Hippocampal formation (tissue), 2 donors: ENCODE results near the gene PPP3CA.
"Not testable (repeated sequence)": the region's sequence is repeated elsewhere in the genome, so short reads cannot be mapped to it uniquely, and the experiment has no call there.

Source experiments
- DNase-seq, 2 donors: peaks; one replicate each; lab custom pipeline; 2025; lab: John Stamatoyannopoulos, UW

The PPP3CA gene

DNA sequence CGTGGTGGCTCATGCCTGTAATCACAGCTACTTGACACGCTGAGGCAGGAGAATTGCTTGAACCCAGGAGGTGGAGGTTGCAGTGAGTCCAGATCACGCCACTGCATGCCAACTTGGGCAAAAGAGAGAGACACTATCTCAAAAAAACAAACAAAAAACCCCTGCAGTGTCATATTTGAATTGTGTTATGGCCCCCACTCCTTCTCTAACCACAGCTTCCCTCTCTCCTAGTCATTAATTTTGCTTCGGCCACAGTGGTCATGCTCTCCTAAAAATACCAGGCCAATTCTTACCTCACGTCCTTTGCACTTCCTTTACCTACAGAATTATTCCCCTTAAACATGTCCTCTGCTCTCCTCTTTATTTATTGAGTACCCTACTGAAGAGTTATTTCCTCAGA lies 206.1 kb downstream of the PPP3CA start:
- no peak for DNase-seq

DNA sequence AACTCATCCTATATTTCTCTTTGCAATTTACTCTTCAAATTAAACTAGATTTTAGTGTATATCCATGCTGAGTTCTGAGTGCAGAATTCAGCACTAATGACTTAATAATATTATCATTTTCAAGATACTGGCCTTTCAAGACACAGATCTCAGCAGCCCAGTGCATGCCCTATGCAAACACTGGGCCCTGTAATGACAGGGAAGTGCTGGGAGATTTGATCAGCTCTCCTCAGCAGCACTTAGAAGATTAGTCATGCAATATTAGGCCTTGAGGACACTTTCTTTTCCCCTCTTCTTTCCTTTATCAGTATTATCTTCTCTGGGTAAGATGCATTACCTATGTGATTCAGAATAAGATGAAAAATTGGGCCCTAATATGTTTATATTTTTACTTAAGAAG lies 207.1 kb downstream of the PPP3CA start:
- DNase-seq: no peak

DNA sequence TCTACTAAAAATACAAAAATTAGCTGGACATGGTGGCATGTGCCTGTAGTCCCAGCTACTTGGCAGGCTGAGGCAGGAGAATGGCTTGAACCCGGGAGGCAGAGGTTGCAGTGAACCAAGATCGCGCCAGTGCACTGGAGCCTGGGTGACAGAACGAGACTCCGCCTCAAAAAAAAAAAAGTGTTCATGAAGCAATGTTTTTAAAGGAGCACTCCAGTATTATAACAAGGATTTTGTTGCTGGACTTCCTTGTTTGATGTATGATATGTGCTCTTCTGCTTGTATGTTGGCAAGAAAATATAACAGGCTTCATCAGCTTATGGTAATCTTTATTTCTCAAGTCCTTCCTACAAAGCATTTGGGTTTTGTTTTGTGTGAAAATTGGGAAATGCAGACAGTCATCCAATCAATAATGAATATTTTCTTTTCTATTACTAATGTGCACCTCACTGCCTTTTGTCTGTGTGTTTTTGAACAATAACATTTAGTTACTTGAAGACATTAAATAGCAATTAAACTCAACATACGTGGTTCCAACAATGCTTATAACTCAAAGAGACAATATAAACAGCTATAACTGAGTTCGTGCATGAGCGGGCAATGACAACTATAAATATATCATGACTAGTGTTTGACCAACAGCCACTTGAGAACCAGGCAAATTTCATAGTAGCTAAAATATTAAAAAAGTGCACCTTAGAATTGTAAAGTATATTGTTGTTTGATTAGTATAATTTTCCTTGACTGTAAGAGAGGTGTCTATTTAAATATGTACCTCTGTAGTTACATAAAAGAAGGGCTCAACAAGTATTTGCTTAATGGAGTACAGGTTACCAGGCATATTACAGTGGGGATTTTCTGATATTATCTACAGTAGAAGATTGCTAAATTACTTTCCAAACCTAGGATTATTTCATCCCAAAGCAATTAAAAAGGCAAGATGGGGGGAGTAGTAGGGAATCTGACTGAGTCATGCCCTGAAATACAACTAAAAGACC lies 210.7 kb downstream of the PPP3CA start:
- DNase-seq: no peak

DNA sequence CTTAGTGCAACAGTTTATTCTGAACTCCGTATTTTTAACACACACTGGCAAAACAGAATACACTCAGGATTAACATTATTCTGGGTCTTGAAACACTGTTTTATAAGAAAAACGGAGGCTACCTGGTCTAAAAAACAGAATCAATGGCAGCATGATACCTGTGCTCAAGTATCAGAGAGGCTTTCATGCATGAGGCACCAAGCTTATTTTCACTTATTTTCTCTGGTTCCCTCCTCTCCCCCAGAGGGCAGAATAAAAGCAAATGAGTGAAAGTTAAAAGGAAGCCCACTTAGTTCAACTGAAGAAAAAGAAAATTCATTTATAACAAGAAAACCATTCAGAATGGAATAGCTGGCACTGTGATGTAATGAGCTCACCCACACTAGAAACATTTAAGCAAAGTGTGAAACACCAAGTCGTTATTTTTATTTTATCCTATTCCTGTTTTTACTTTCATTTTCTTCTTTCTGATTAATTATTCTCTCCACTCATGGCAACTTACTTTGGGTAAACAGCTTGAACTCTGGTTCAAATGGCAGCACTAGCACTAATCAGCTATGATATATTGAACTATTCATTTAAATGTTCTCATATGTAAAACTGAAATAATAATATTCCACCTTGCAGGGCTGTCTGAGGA lies 211.8 kb downstream of the PPP3CA start:
- peak in 1 of 2 donors; percentile 24 for DNase-seq

DNA sequence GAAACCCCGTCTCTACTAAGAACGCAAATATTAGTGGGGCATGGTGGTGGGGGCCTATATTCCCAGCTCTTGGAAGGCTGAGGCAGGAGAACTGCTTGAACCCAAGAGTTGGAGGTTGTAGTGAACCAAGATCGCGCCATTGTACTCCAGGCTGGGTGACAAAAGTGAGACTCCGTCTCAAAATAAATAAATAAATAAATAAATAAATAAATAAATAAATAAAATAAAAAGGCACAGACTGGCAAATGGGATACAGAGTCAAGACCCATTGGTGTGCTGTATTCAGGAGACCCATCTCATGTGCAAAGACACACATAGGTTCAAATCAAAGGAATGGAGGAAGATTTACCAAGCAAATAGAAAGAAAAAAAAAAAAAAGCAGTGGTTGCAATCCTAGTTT lies 216.3 kb downstream of the PPP3CA start:
- not testable (repeated sequence) for DNase-seq

DNA sequence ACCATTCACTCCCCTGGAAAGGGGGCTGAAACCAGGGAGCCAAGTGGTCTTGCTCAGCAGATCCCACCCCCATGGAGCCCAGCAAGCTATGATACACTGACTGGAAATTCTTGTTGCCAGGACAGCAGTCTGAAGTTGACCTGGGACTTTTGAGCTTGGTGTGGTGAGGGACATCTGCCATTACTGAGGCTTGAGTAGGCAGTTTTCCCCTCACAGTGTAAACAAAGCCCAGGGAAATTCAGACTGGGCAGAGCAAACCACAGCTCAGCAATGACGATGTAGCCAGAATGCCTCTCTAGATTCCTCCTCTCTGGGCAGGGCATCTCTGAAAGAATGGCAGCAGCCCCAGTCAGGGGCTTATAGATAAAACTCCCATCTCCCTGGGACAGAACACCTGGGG lies 218.4 kb downstream of the PPP3CA start:
- not testable (repeated sequence) for DNase-seq

DNA sequence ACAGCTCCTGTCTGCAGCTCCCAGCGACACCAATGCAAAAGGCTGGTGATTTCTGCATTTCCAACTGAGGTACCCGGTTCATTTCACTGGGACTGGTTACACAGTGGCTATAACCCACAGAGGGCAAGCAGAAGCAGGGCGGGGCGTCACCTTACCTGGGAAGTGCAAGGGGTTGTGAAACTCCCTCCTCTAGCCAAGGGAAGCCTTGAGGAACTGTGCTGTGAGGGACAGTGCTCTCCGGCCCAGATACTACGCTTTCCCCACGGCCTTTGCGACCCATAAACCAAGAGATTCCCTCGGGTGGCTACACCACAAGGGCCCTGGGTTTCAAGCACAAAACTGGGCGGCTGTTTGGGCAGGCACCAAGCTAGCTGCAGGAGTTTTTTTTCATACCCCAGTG lies 218.9 kb downstream of the PPP3CA start:
- no peak for DNase-seq

DNA sequence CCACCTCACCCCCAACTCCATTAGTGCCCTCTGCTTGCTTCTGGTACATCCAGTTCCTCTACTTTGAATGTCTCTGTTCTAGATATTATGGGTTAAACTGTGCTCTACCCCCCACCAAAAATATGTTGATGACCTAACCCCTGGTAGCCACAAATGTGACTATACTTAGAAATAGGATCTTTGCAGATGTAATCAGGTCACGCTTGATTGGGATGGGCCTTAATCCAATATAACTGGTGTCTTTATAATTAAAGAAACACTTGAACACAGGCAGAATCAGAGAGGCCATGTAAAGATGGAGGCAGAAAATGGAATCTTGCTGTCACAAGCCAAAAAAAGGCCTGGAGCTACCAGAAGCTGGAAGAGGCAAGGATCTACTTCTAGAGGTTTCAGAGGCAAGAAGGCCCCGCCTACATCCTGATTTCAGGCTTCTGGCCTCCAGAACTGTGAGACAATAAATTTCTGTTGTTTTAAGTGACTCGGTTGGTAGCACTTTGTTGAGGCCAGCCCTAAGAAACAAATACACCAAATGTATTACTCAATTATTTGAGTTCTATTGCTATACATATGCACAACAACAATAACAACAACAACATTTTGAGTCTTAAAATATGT lies 220.0 kb downstream of the PPP3CA start:
- no peak for DNase-seq

DNA sequence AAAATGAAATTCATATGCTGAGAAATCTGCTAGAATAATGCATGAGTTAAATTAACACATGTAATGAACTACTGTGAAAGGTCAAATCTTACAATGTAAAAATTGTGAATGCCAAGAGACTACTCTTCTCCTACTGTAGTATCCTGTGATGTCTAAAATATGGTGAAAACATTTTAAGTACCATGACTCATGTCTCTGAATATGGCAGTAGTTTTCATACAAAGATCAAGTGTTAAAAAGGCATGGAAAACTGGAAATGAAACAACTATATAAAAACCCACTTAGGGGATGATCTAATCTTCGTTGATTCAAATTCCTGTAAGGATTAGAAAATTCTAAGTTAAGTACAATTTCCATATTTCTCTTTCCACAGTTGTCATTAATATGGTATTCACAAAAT lies 221.3 kb downstream of the PPP3CA start:
- no peak for DNase-seq

DNA sequence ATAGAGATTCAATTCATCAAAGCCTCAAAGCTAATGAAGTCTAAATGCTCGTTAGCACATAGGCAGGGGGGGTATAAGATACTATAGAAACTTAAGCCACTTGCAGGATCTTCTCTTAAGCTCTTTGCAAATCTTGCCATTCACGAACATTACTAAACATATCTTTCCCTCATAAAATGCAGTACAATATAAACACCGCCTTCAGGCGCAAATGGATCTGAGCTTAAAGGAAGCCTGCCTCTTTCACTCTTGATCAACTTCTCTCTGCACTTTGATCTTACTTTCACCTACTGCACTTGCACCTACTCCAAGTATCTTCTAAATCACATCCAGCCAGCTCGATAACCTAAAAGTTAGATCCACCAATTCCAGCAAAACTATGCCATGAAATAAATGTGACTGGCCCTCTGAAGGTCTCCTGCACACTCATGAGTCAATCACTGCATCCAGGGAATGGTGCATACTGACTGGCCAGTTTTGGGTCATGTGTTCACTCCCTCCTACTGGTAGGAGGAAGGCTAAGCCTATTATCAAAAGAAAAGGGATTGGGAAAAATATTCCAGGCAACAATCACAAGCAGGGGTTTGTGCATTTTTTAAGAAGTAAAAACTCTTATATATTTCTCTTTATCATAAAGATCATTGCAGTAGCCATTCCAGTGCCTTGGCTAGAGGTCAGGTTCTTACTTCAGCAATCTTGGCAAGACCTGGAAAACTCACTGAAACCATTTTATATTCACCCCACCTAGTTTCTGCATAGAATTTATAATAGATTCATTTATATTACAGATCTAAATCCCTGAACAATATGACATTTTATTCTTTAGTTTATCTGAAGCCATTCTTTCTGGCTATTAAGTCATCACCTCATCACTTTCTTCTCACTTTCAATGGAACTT lies 222.0 kb downstream of the PPP3CA start:
- DNase-seq: no peak

DNA sequence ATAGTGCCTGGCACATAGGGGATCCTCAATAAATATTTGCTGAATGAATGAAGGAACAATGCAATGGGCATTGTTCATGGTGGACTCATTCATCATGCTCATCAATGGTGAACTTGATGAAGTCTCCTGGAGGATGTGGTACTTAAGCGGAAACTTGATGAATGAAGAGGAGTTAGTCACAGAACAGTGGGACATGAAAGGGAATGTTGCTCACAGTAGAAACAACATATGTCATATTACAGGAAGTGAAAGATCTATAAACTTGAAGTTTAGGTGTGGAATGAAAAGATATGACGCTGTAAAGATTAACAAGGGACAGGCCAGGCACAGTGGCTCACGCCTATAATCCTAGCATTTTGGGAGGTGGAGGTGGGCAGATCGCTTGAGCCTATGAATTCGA lies 224.1 kb downstream of the PPP3CA start:
- no peak for DNase-seq

DNA sequence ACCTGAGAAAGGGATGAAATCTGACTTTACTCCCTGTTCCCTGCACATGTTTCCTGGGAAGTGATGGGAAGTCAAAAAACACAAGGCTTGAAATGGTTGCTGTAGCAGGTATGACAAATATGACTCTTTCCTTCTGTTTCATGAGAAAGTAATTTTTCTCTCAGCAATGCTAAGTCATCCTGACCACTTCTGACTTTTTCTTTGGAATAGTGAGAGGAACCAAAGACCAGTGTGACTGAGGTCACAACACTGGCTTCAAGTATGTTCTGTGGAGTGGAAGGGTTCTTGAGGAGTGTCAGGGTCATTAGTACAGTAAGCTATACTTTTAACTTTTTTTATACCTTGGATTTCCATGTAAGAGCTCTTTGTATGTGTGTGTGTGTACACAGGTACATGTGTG lies 225.3 kb downstream of the PPP3CA start:
- DNase-seq: no peak

DNA sequence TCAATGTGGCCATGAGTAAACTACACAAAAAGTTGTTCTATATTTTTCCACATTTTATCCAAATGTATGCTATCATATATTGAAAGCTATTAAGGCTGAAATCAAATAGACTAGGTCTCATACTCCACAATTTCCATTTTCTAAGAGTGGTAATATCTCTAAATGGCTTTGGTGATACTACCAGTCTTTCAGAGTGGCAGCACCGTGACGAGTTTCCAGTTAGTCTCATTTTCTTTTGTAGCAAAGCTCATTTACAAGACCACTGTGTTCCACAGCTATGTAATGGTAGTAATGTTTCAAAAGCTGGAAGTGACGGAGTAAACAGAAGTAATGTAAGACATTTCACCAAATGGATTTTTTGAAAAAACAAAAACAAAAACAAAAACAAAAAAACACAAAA lies 228.2 kb downstream of the PPP3CA start:
- DNase-seq: peak in 1 of 2 donors; percentile 54

DNA sequence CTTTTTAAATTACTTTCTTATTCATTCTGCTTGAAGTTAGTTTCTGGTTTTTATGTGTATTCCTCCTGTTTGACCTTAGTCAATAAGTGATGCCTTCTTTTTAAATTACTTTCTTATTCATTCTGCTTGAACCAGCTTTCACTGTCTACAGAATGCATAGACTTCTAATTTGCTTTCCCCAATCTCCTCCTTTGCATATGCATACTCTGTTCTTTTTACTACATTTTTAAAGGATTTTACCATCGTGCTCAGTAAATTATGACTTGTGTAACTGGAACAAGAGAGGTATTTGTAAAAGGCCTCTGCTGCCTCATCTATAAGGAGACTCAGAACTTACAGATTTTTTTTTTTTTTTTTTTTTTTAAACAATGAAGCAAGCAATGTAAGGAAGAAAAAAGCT lies 228.7 kb downstream of the PPP3CA start:
- no peak for DNase-seq

DNA sequence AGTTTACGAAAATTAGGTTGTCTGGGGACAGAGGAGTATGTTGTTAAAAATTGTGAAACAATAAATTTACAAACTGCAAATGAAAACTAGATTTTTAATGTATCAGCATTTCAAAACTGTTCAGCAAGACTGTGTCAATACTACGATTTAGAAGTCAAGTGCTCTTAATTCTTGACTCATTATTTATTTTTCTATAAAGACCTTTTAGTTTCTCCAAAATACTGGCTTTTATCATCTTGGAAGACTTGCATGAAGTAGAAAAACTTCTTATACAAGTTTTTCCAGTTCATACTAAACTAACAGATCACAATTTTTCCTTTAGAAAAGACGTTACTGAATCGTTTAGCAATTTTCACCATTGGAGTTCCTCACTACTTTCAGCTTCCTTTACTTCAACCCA lies 231.4 kb downstream of the PPP3CA start:
- no peak for DNase-seq

DNA sequence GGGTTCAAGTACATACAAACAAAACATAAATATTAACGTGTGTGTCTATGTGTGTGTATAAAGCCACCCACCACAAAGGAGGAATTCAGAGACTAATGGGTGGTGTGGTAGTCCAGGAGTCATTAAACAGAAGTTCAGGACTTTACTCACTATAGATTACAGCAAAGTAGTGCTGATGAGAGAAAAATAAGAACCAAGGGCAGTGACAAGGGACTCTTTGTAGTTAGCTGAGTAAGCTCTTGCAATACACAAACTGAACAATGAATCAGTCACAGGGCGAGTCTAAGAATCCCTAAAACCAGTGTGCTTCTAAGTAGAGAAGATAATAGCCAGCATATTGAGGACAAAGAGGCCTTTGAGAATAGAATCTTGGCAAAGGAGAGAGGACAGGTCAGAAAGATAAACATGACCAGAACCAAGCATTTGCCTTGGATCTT lies 232.4 kb downstream of the PPP3CA start:
- peak in 1 of 2 donors; percentile 91 for DNase-seq

DNA sequence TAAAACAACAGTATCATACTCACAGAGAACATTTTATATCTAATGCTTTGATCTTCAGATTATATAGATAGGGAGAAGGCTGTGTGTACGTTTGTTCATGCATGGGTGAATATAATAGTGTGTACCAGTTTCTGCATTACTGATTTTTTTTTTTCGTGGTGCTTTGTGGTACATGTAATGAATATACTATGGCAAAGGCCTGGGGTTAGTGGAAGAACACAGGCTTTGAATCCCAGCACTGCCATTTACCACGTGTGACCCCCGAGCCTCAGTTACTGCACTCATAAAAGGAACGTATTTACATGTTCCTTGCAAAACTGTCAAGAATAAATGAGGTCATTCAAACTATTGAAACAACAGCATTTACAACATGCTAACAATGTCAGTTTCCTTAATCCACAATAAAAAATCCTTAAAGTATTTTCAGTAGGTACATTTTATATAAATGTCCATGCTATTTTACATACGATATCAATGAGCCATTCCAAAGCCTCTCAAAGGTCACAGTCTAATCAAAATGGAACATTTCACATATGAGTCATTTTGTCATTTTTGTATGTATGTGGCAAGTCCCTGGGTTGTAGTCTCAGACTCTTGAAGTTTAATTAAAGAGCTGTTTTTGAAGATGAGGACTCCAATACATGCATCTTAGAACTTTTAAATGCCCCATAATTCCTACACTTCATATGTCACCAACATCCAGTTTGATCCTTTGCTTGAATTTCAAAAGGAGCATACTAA lies 242.8 kb downstream of the PPP3CA start:
- DNase-seq: no peak

DNA sequence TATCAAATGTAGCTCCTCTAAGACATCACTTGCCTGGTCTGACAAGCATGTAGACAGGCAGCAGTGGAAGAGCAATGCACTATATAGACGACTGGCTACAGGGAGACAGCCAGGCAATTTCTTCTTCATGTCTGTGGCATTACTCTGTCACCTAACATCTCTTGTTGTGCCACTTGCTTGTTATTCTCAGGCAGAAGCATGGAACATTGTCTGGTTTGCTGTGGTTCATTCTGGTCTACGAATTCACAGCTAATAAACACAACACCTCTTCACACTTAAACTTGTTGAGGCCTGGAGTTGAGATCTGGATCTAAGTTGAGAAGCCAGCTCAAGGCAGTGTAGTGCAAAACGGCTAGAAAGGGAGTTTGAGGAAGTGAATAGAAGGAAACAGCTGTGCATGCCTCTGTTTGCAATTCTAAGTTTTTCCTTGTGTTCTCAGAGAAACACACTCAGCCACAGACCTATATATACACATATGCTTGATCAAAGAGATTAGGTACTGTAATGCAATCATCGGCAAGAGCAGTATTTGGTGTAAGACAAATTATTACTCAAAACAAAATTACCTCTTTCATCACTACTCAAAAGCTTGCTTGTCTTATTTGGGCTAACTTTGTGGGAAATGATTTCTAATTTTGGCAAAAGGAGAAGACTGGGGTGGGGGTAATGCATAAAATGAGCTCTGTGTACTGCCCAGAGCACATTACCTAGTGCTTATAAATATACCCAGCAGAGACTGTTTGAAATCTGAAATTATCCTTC lies 243.8 kb downstream of the PPP3CA start:
- DNase-seq: peak in 1 of 2 donors; percentile 64

DNA sequence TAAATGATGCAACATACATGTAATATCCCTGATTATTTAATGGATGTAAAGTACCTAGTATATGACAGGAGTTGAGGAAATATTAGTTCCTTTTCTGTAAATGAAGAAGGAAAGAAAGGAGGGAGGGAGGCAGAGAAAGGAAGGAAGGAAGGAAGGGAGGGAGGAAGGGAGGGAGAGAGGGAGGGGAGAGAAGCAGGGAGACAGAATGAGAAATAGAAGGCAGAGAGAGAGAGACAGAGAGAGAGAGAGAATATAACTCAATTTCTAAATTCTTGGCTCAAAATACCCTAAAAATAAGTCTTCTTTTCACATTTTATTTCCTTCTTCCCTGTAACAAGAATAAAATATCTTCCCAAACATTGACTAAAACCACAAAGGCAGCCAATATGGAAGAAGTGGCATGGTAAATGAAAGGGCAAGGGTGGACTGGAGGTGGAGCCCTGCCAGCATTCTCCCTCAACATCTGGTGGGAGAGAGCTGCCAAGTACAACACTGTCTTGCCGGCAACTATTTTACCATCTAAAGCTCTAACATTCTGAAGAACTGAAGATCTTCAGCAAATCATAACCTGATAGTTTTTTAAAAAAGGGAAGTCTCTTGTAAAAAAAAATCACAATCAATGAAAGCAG lies 245.1 kb downstream of the PPP3CA start:
- DNase-seq: peak; percentile 36 to 47

DNA sequence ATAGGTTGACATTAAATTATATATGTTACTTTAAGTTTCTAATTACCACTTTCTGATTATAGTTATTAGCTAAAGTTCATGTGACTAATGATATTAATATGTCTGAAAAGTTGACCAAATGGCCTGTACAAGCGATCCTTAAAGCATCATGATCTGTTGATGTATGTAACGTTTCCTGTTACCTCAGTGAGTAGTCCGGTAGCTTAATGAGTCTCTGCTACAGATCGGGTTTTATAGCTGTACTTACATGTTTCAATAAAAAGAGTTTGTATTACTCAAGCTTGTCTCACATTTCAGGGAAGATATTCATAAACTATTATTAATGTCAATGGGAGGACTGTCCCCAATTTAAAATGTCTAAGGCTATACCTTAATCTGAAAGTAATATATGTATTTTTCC lies 246.3 kb downstream of the PPP3CA start:
- no peak for DNase-seq
